Nephron (organoid): ENCODE measurements around the gene GALNT9.
A peak's percentile ranks its signal among the peaks of the same experiment; 100 is the strongest.

ENCODE experiments used
- H3K27ac Mint-ChIP-seq, 3 experiments: 2 replicates each; pipeline ENCODE4 v1.8.0; 2020; ENCODE audit warnings: mixed read lengths in 3 of 3, mild to moderate bottlenecking in 2 of 3, moderate library complexity in 1 of 3
- H3K27me3 Mint-ChIP-seq: 2 replicates; pipeline ENCODE4 v1.8.0; 2021; ENCODE audit warnings: low read depth, mild to moderate bottlenecking, moderate library complexity, mixed read lengths
- H3K36me3 Mint-ChIP-seq: 2 replicates; pipeline ENCODE4 v1.8.0; 2020; ENCODE audit warnings: low read depth, mixed read lengths
- H3K4me1 Mint-ChIP-seq: 2 replicates; pipeline ENCODE4 v1.8.0; 2020; ENCODE audit warnings: mixed read lengths
- H3K4me3 Mint-ChIP-seq, 3 experiments: 2 replicates each; pipeline ENCODE4 v1.8.0; 2020; ENCODE audit warnings: mild to moderate bottlenecking in 3 of 3, mixed read lengths in 3 of 3, moderate library complexity in 2 of 3
- H3K9me3 Mint-ChIP-seq: 2 replicates; pipeline ENCODE4 v1.8.0; 2020; ENCODE audit warnings: mixed read lengths
- CTCF ChIP-seq, 3 experiments: fragments of 200-600 bp; sonication (generic); IDR thresholded peaks; one replicate each; pipeline ENCODE4 v1.5.0; 2021; ENCODE audit warnings: antibody characterized with exemption in 3 of 3; ENCODE audit not compliant: unreplicated experiment in 3 of 3

The GALNT9 gene

GRCh38 chr12:132284071-132284826, 45.1 kb downstream of the GALNT9 start:
- Mint-ChIP-seq H3K4me1 (peaks cover 50% of the 10 kb centered on the region), H3K4me3 (peak overlapping the region in 2 of 3 experiments; percentile 37 to 50), H3K36me3 (no peaks in the 10 kb centered on the region), H3K27ac (peak overlapping the region; percentile 68 to 83 (median 73)), H3K9me3 (peaks cover 2% of the 10 kb centered on the region), H3K27me3 (peaks cover 34% of the 10 kb centered on the region)
- TF ChIP-seq CTCF (IDR thresholded peaks at IDR 0.05; ENCODE audit: unreplicated experiment in 3 of 3), result peak; percentile 38 to 55 (median 45)

- peaks cover 2% of the 10 kb centered on the region for H3K9me3 Mint-ChIP-seq
- no peaks in the 10 kb centered on the region for H3K36me3 Mint-ChIP-seq
- H3K27me3 Mint-ChIP-seq, result peaks cover 30% of the 10 kb centered on the region
- H3K4me1 Mint-ChIP-seq, result peaks cover 50% of the 10 kb centered on the region
- peak overlapping the region in 1 of 3 experiments; percentile 82 for H3K27ac Mint-ChIP-seq
- no peak for TF ChIP-seq CTCF (IDR thresholded peaks at IDR 0.05; ENCODE audit: unreplicated experiment in 3 of 3)
- peak overlapping the region in 1 of 3 experiments; percentile 27 for H3K4me3 Mint-ChIP-seq
Observed at GRCh38 chr12:132282950-132283771, 46.2 kb downstream of the GALNT9 start.

- no peak for TF ChIP-seq CTCF (IDR thresholded peaks at IDR 0.05; ENCODE audit: unreplicated experiment in 3 of 3)
- H3K27ac Mint-ChIP-seq, result peak overlapping the region in 1 of 3 experiments; percentile 82
- H3K36me3 Mint-ChIP-seq, result no peaks in the 10 kb centered on the region
- peaks cover under 1% of the 10 kb centered on the region for H3K9me3 Mint-ChIP-seq
- peaks cover 51% of the 10 kb centered on the region for H3K4me1 Mint-ChIP-seq
- H3K4me3 Mint-ChIP-seq, result peak overlapping the region in 1 of 3 experiments; percentile 21
- peaks cover 28% of the 10 kb centered on the region for H3K27me3 Mint-ChIP-seq
Observed at GRCh38 chr12:132282031-132282949, 47.1 kb downstream of the GALNT9 start.

- H3K4me1 Mint-ChIP-seq, result peaks cover 56% of the 10 kb centered on the region
- no peak for TF ChIP-seq CTCF (IDR thresholded peaks at IDR 0.05; ENCODE audit: unreplicated experiment in 3 of 3)
- H3K4me3 Mint-ChIP-seq, result no peak overlapping the region
- no peaks in the 10 kb centered on the region for H3K36me3 Mint-ChIP-seq
- H3K9me3 Mint-ChIP-seq, result no peaks in the 10 kb centered on the region
- H3K27me3 Mint-ChIP-seq, result peaks cover 25% of the 10 kb centered on the region
- peak overlapping the region in 1 of 3 experiments; percentile 37 for H3K27ac Mint-ChIP-seq
Observed at GRCh38 chr12:132281038-132281437, 48.4 kb downstream of the GALNT9 start.

GRCh38 chr12:132280406-132280805, 49.0 kb downstream of the GALNT9 start:
- Mint-ChIP-seq H3K9me3 (no peaks in the 10 kb centered on the region), H3K4me1 (peaks cover 55% of the 10 kb centered on the region), H3K4me3 (no peak overlapping the region), H3K27ac (peak overlapping the region; percentile 47 to 55 (median 54)), H3K36me3 (no peaks in the 10 kb centered on the region), H3K27me3 (peaks cover 24% of the 10 kb centered on the region)
- TF ChIP-seq CTCF (IDR thresholded peaks at IDR 0.05; ENCODE audit: unreplicated experiment in 3 of 3), result no peak
